ENCODE results near the gene BCKDHB. TPM values are rescaled to one million over a fixed set of nuclear protein-coding genes. Genes with fewer than 3 reads are reported as not detected.

The BCKDHB gene
- total and polyA plus RNA-seq, 5 donors from 2014 or later, result 15.2 to 28.7 (median 23.1) TPM

- Histone ChIP-seq H3K9me3 (ENCODE audit: control insufficient read depth in 2 of 2, low read length in 2 of 2) (no peaks in the 10 kb centered on the region), H3K27me3 (ENCODE audit: control insufficient read depth, insufficient read depth, low read length) (no peaks in the 10 kb centered on the region), H3K4me1 (ENCODE audit: control insufficient read depth, insufficient read depth, low read length, poor library complexity, severe bottlenecking) (no peaks in the 10 kb centered on the region), H3K27ac (ENCODE audit: insufficient read depth, low read length, poor library complexity, severe bottlenecking) (no peak overlapping the region), H3K4me3 (ENCODE audit: low read depth, low read length) (no peak overlapping the region), H3K36me3 (ENCODE audit: control insufficient read depth, insufficient read depth, low read length) (no peaks in the 10 kb centered on the region)
- Mint-ChIP-seq H3K4me3 (no peak overlapping the region), H3K27ac (peak overlapping the region in 1 of 3 donors; percentile 45), H3K27me3 (no peaks in the 10 kb centered on the region), H3K36me3 (peaks cover 16% of the 10 kb centered on the region), H3K4me1 (peaks cover 0 to 4% (median 0%) of the 10 kb centered on the region in 4 donors), H3K9me3 (peaks cover 0 to 4% (median 0%) of the 10 kb centered on the region in 7 donors)
- no peak for ATAC-seq (ENCODE audit: low read depth in 2 of 2)
- DNase-seq, result no peak
Observed at GRCh38 chr6:80154160-80154559, 47.7 kb downstream of the BCKDHB start.

GRCh38 chr6:80156221-80156620 is 49.8 kb downstream of the BCKDHB start:
- Histone ChIP-seq H3K4me1 (ENCODE audit: control insufficient read depth, insufficient read depth, low read length, poor library complexity, severe bottlenecking) (no peaks in the 10 kb centered on the region), H3K27me3 (ENCODE audit: control insufficient read depth, insufficient read depth, low read length) (no peaks in the 10 kb centered on the region), H3K36me3 (ENCODE audit: control insufficient read depth, insufficient read depth, low read length) (no peaks in the 10 kb centered on the region), H3K27ac (ENCODE audit: insufficient read depth, low read length, poor library complexity, severe bottlenecking) (no peak overlapping the region), H3K4me3 (ENCODE audit: low read depth, low read length) (no peak overlapping the region), H3K9me3 (ENCODE audit: control insufficient read depth in 2 of 2, low read length in 2 of 2) (no peaks in the 10 kb centered on the region)
- Mint-ChIP-seq H3K4me3 (no peak overlapping the region), H3K27me3 (no peaks in the 10 kb centered on the region), H3K36me3 (peaks cover 16% of the 10 kb centered on the region), H3K27ac (no peak overlapping the region), H3K4me1 (peaks cover 0 to 7% (median 0%) of the 10 kb centered on the region in 4 donors), H3K9me3 (no peaks in the 10 kb centered on the region)
- ATAC-seq (ENCODE audit: low read depth in 2 of 2), result no peak
- DNase-seq, result no peak

GRCh38 chr6:80158478-80158989 is 52.1 kb downstream of the BCKDHB start:
- no peak overlapping the region for H3K4me3 ChIP-seq (ENCODE audit: low read depth, low read length)
- H3K9me3 ChIP-seq (ENCODE audit: control insufficient read depth in 2 of 2, low read length in 2 of 2), result no peaks in the 10 kb centered on the region
- no peak overlapping the region for H3K4me3 Mint-ChIP-seq
- no peaks in the 10 kb centered on the region for H3K27me3 Mint-ChIP-seq
- no peaks in the 10 kb centered on the region for H3K27me3 ChIP-seq (ENCODE audit: control insufficient read depth, insufficient read depth, low read length)
- no peaks in the 10 kb centered on the region for H3K9me3 Mint-ChIP-seq
- peaks cover 5% of the 10 kb centered on the region for H3K4me1 ChIP-seq (ENCODE audit: control insufficient read depth, insufficient read depth, low read length, poor library complexity, severe bottlenecking)
- ATAC-seq (ENCODE audit: low read depth in 2 of 2) (no peak), DNase-seq (no peak)
- peaks cover 6% of the 10 kb centered on the region for H3K36me3 Mint-ChIP-seq
- no peaks in the 10 kb centered on the region for H3K36me3 ChIP-seq (ENCODE audit: control insufficient read depth, insufficient read depth, low read length)
- no peak overlapping the region for H3K27ac ChIP-seq (ENCODE audit: insufficient read depth, low read length, poor library complexity, severe bottlenecking)
- H3K4me1 Mint-ChIP-seq, result peaks cover 0 to 4% (median 0%) of the 10 kb centered on the region in 4 donors
- H3K27ac Mint-ChIP-seq, result no peak overlapping the region

GRCh38 chr6:80161434-80161833 is 55.0 kb downstream of the BCKDHB start:
- Mint-ChIP-seq H3K36me3 (peaks cover 3% of the 10 kb centered on the region), H3K9me3 (no peaks in the 10 kb centered on the region), H3K27ac (no peak overlapping the region), H3K4me1 (peaks cover 0 to 14% (median 7%) of the 10 kb centered on the region in 4 donors), H3K4me3 (no peak overlapping the region), H3K27me3 (no peaks in the 10 kb centered on the region)
- Histone ChIP-seq H3K36me3 (ENCODE audit: control insufficient read depth, insufficient read depth, low read length) (no peaks in the 10 kb centered on the region), H3K27ac (ENCODE audit: insufficient read depth, low read length, poor library complexity, severe bottlenecking) (no peak overlapping the region), H3K4me1 (ENCODE audit: control insufficient read depth, insufficient read depth, low read length, poor library complexity, severe bottlenecking) (peaks cover 26% of the 10 kb centered on the region), H3K27me3 (ENCODE audit: control insufficient read depth, insufficient read depth, low read length) (no peaks in the 10 kb centered on the region), H3K4me3 (ENCODE audit: low read depth, low read length) (no peak overlapping the region), H3K9me3 (ENCODE audit: control insufficient read depth in 2 of 2, low read length in 2 of 2) (no peaks in the 10 kb centered on the region)
- ATAC-seq (ENCODE audit: low read depth in 2 of 2), result no peak
- DNase-seq, result no peak

- no peak overlapping the region for H3K4me3 Mint-ChIP-seq
- peak overlapping the region; percentile 80 for H3K4me3 ChIP-seq (ENCODE audit: low read depth, low read length)
- H3K36me3 Mint-ChIP-seq, result peaks cover 3% of the 10 kb centered on the region
- no peaks in the 10 kb centered on the region for H3K9me3 ChIP-seq (ENCODE audit: control insufficient read depth in 2 of 2, low read length in 2 of 2)
- H3K27me3 ChIP-seq (ENCODE audit: control insufficient read depth, insufficient read depth, low read length), result no peaks in the 10 kb centered on the region
- H3K9me3 Mint-ChIP-seq, result no peaks in the 10 kb centered on the region
- H3K27me3 Mint-ChIP-seq, result no peaks in the 10 kb centered on the region
- ATAC-seq (ENCODE audit: low read depth in 2 of 2) (peak; percentile 86 to 89), DNase-seq (peak in 2 of 3 donors; percentile 37 to 85)
- H3K36me3 ChIP-seq (ENCODE audit: control insufficient read depth, insufficient read depth, low read length), result peaks cover 3% of the 10 kb centered on the region
- H3K27ac ChIP-seq (ENCODE audit: insufficient read depth, low read length, poor library complexity, severe bottlenecking), result peak overlapping the region; percentile 65
- peaks cover 26% of the 10 kb centered on the region for H3K4me1 ChIP-seq (ENCODE audit: control insufficient read depth, insufficient read depth, low read length, poor library complexity, severe bottlenecking)
- H3K4me1 Mint-ChIP-seq, result peaks cover 0 to 14% (median 7%) of the 10 kb centered on the region in 4 donors
- no peak overlapping the region for H3K27ac Mint-ChIP-seq
Observed at GRCh38 chr6:80163754-80164187, 57.3 kb downstream of the BCKDHB start.

GRCh38 chr6:80165143-80165542 is 58.7 kb downstream of the BCKDHB start:
- Histone ChIP-seq H3K27ac (ENCODE audit: insufficient read depth, low read length, poor library complexity, severe bottlenecking) (peak overlapping the region; percentile 65), H3K36me3 (ENCODE audit: control insufficient read depth, insufficient read depth, low read length) (peaks cover 3% of the 10 kb centered on the region), H3K4me1 (ENCODE audit: control insufficient read depth, insufficient read depth, low read length, poor library complexity, severe bottlenecking) (peaks cover 26% of the 10 kb centered on the region), H3K4me3 (ENCODE audit: low read depth, low read length) (peak overlapping the region; percentile 80), H3K27me3 (ENCODE audit: control insufficient read depth, insufficient read depth, low read length) (no peaks in the 10 kb centered on the region), H3K9me3 (ENCODE audit: control insufficient read depth in 2 of 2, low read length in 2 of 2) (no peaks in the 10 kb centered on the region)
- peaks cover 0 to 13% (median 5%) of the 10 kb centered on the region in 4 donors for H3K4me1 Mint-ChIP-seq
- no peaks in the 10 kb centered on the region for H3K9me3 Mint-ChIP-seq
- no peaks in the 10 kb centered on the region for H3K27me3 Mint-ChIP-seq
- H3K4me3 Mint-ChIP-seq, result no peak overlapping the region
- peak; percentile 61 to 64 for ATAC-seq (ENCODE audit: low read depth in 2 of 2)
- H3K36me3 Mint-ChIP-seq, result peaks cover 11% of the 10 kb centered on the region
- H3K27ac Mint-ChIP-seq, result no peak overlapping the region
- peak in 1 of 3 donors; percentile 78 for DNase-seq

- Histone ChIP-seq H3K9me3 (ENCODE audit: control insufficient read depth in 2 of 2, low read length in 2 of 2) (no peaks in the 10 kb centered on the region), H3K36me3 (ENCODE audit: control insufficient read depth, insufficient read depth, low read length) (peaks cover 3% of the 10 kb centered on the region), H3K27me3 (ENCODE audit: control insufficient read depth, insufficient read depth, low read length) (no peaks in the 10 kb centered on the region), H3K4me3 (ENCODE audit: low read depth, low read length) (peak overlapping the region; percentile 80), H3K27ac (ENCODE audit: insufficient read depth, low read length, poor library complexity, severe bottlenecking) (no peak overlapping the region), H3K4me1 (ENCODE audit: control insufficient read depth, insufficient read depth, low read length, poor library complexity, severe bottlenecking) (peaks cover 26% of the 10 kb centered on the region)
- Mint-ChIP-seq H3K4me3 (no peak overlapping the region), H3K27me3 (no peaks in the 10 kb centered on the region), H3K9me3 (no peaks in the 10 kb centered on the region), H3K4me1 (peaks cover 0 to 13% (median 5%) of the 10 kb centered on the region in 4 donors), H3K27ac (peak overlapping the region in 1 of 3 donors; percentile 53), H3K36me3 (peaks cover 11% of the 10 kb centered on the region)
- ATAC-seq (ENCODE audit: low read depth in 2 of 2), result no peak
- DNase-seq, result no peak
Observed at GRCh38 chr6:80165819-80166218, 59.3 kb downstream of the BCKDHB start.

GRCh38 chr6:80170433-80170832 is 64.0 kb downstream of the BCKDHB start:
- Histone ChIP-seq H3K27me3 (ENCODE audit: control insufficient read depth, insufficient read depth, low read length) (no peaks in the 10 kb centered on the region), H3K36me3 (ENCODE audit: control insufficient read depth, insufficient read depth, low read length) (peaks cover 3% of the 10 kb centered on the region), H3K27ac (ENCODE audit: insufficient read depth, low read length, poor library complexity, severe bottlenecking) (no peak overlapping the region), H3K4me3 (ENCODE audit: low read depth, low read length) (no peak overlapping the region), H3K4me1 (ENCODE audit: control insufficient read depth, insufficient read depth, low read length, poor library complexity, severe bottlenecking) (peaks cover 2% of the 10 kb centered on the region), H3K9me3 (ENCODE audit: control insufficient read depth in 2 of 2, low read length in 2 of 2) (no peaks in the 10 kb centered on the region)
- H3K4me3 Mint-ChIP-seq, result no peak overlapping the region
- H3K9me3 Mint-ChIP-seq, result peaks cover 0 to 2% (median 0%) of the 10 kb centered on the region in 7 donors
- H3K27ac Mint-ChIP-seq, result no peak overlapping the region
- no peak for DNase-seq
- H3K4me1 Mint-ChIP-seq, result peaks cover 0 to 4% (median 2%) of the 10 kb centered on the region in 4 donors
- ATAC-seq (ENCODE audit: low read depth in 2 of 2), result no peak
- H3K36me3 Mint-ChIP-seq, result peaks cover 31% of the 10 kb centered on the region
- no peaks in the 10 kb centered on the region for H3K27me3 Mint-ChIP-seq

Measured in CD4-positive, CD25-positive, alpha-beta regulatory T cell (primary cell).